Measurements from ENCODE around the gene TREML1. TPM values are rescaled to one million over a fixed set of nuclear protein-coding genes. Genes with fewer than 3 reads are reported as not detected.

TREML1 gene
- not detected in 5 replicates for total RNA-seq (2022; extraction: Qiagen RNA extraction)

GRCh38 chr6:41153992-41154625, at the start of gene TREML1:
Gene TREML1 (minus strand): TSS chr6:41154347. CDS start chr6:41154288, 59 bp downstream.

GRCh38 chr6:41200901-41201763, 47.0 kb upstream of the TREML1 start, which contains the start of gene TREML2:
Gene TREML2 (minus strand): TSS chr6:41201149. CDS start chr6:41201008, 141 bp downstream.

GRCh38 chr6:41162687-41163418, 8.7 kb upstream of the TREML1 start, which contains the start of gene TREM2:
Gene TREM2 (minus strand): TSS chr6:41163116. CDS start chr6:41163082, 34 bp downstream.

Other genes starting within 250 kb of the TREML1 start
- 0.34 to 0.78 TPM (median 0.62 TPM) in 5 replicates for gene UNC5CL, start 115.1 kb downstream of the TREML1 start, total RNA-seq (2022; extraction: Qiagen RNA extraction)
- gene TSPO2, start 111.9 kb downstream of the TREML1 start, total RNA-seq (2022; extraction: Qiagen RNA extraction): 0.09 TPM in 1 of 5 replicates, not detected in the others
- not detected in 5 replicates for gene APOBEC2, start 101.1 kb downstream of the TREML1 start, total RNA-seq (2022; extraction: Qiagen RNA extraction)
- gene OARD1, start 82.0 kb downstream of the TREML1 start, total RNA-seq (2022; extraction: Qiagen RNA extraction): 17.1 to 20.7 TPM (median 18.7 TPM) in 5 replicates
- gene NFYA, start 81.4 kb downstream of the TREML1 start, total RNA-seq (2022; extraction: Qiagen RNA extraction): 10.3 to 14.3 TPM (median 12.7 TPM) in 5 replicates
- gene TREM2, start 8.8 kb upstream of the TREML1 start, total RNA-seq (2022; extraction: Qiagen RNA extraction): 0.07 TPM in 1 of 5 replicates, not detected in the others
- not detected in 5 replicates for gene TREML2, start 46.8 kb upstream of the TREML1 start, total RNA-seq (2022; extraction: Qiagen RNA extraction)
- not detected in 5 replicates for gene TREML4, start 74.0 kb upstream of the TREML1 start, total RNA-seq (2022; extraction: Qiagen RNA extraction)
- 0.09 to 0.33 TPM (median 0.16 TPM) in 5 replicates for gene TREM1, start 132.3 kb upstream of the TREML1 start, total RNA-seq (2022; extraction: Qiagen RNA extraction)
- gene NCR2, start 181.3 kb upstream of the TREML1 start, total RNA-seq (2022; extraction: Qiagen RNA extraction): not detected in 5 replicates